GM23248 (cell line): ENCODE results near the gene NTSR2.

ENCODE experiments used
- EZH2 ChIP-seq: fragments of 200-600 bp; sonication (generic); IDR thresholded peaks from 2 replicates; pipeline ENCODE4 v1.6.1; 2018; ENCODE audit warnings: antibody characterized with exemption, mild to moderate bottlenecking; ENCODE audit not compliant: insufficient read depth, poor library complexity, severe bottlenecking
- EZH2phosphoT487 ChIP-seq: fragments of 200-600 bp; sonication (generic); IDR thresholded peaks from 2 replicates; pipeline ENCODE4 v1.6.1; 2018; ENCODE audit warnings: antibody characterized with exemption, moderate library complexity, mild to moderate bottlenecking, low read depth; ENCODE audit not compliant: insufficient read depth

DNA sequence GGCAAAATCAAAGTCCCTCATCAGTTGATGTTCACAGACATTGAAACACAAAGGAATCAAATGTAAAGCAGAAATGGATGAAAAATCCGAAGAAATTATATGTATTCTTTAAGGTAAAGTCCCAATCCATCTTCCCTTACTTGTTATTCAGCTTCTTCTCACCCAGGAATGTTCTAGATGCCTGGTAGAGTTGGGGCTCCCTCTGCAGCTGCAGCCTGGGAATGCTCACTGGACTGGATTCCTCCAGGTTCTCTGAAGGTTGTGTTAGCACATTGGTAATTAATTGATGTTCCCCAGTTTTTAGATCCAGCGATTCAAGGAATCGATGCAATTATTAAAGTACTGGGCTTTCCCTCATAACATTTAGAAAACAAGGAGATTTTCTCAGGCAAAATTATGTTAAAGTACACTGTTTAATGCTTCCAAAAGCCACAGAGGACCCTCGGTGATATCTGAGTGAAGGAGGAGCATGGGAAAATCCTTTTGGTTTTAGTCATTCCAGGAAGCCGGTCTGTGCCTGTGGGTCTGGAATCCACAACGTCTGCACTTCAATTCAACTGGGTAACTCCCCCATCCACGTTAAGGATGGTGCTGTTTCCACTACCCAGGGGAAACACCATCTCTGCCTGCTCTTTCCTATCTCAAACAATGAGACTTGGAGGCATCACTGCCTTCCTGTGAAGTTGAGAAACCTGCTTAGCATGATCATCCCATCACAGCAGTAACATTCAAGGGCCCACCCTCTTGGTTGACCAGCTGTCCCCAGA, 22.0 kb downstream of the NTSR2 start:
- no peak for TF ChIP-seq EZH2phosphoT487
- TF ChIP-seq EZH2, result no peak
